Endothelial cell of umbilical vein (primary cell): ENCODE data around the gene SH3BP5L.

ENCODE experiments used
- CTCF ChIP-seq, 2 donors: IDR thresholded peaks; 1 replicate in 1 of 2; 2 replicates in 1 of 2; pipeline ENCODE4 v1.5.1; 2011; ENCODE audit warnings: low read length in 2 of 2, mild to moderate bottlenecking in 2 of 2, moderate library complexity in 2 of 2, control low read depth in 1 of 2, inconsistent platforms in 1 of 2, low read depth in 1 of 2; ENCODE audit not compliant: insufficient read depth in 1 of 2; ENCODE audit errors: extremely low read depth in 1 of 2
- MAX ChIP-seq: IDR thresholded peaks from 2 replicates; pipeline ENCODE4 v1.6.1; 2011; ENCODE audit not compliant: insufficient read depth, insufficient read length
- POLR2A ChIP-seq: IDR thresholded peaks from 2 replicates; pipeline ENCODE4 v1.6.1; 2012; ENCODE audit warnings: low read depth, mild to moderate bottlenecking, control low read depth, low read length

- TF ChIP-seq CTCF (IDR thresholded peaks at IDR 0.05; ENCODE audit: extremely low read depth in 1 of 2, insufficient read depth in 1 of 2, low read depth in 1 of 2, low read length in 2 of 2), result no peak
- no peak for TF ChIP-seq POLR2A
- no peak for TF ChIP-seq MAX
Observed at GRCh38 chr1:248779350-248779749, 46.4 kb downstream of the SH3BP5L start.
